ENCODE data around the gene FCF1. TPM values are rescaled to one million over a fixed set of nuclear protein-coding genes. Genes with fewer than 3 reads are reported as not detected.

FCF1 gene
- total RNA-seq, 4 donors from 2014 or later, result 35.4 to 51.2 (median 39.3) TPM

GRCh38 chr14:74691456-74691855 is 21.5 kb upstream of the FCF1 start:
- Histone ChIP-seq H3K27ac (no peak overlapping the region), H3K36me3 (peaks cover 14 to 19% of the 10 kb centered on the region in 2 donors), H3K4me3 (replicated peaks in 1 of 3) (no peak overlapping the region), H3K9me3 (no peaks in the 10 kb centered on the region), H3K4me1 (peaks cover 10% of the 10 kb centered on the region in 2 donors), H3K27me3 (no peaks in the 10 kb centered on the region)
- intact Hi-C loops (cut with DNase I), result no loop called here
- TF ChIP-seq CTCF (IDR thresholded peaks at IDR 0.05) (no peak), POLR2A (IDR thresholded peaks at IDR 0.05) (no peak)
- no peak for DNase-seq
- WGBS, 2 donors, result 87 to 91% methylated on average over 2 of the region's 2 CpGs

- WGBS, 2 donors, result 95 to 98% methylated on average over 3 of the region's 3 CpGs
- no peaks in the 10 kb centered on the region for H3K27me3 ChIP-seq
- TF ChIP-seq POLR2A (IDR thresholded peaks at IDR 0.05), result no peak
- no peak for TF ChIP-seq CTCF (IDR thresholded peaks at IDR 0.05)
- intact Hi-C loops (cut with DNase I), result no loop called here
- H3K4me3 ChIP-seq (replicated peaks in 1 of 3), result no peak overlapping the region
- no peak for DNase-seq
- H3K27ac ChIP-seq, result no peak overlapping the region
- H3K9me3 ChIP-seq, result no peaks in the 10 kb centered on the region
- peaks cover 10 to 19% of the 10 kb centered on the region in 2 donors for H3K36me3 ChIP-seq
- peaks cover 10% of the 10 kb centered on the region in 2 donors for H3K4me1 ChIP-seq
Observed at GRCh38 chr14:74693191-74693590, 19.8 kb upstream of the FCF1 start.

- Histone ChIP-seq H3K36me3 (peaks cover 8 to 11% of the 10 kb centered on the region in 2 donors), H3K4me1 (peaks cover 12 to 18% of the 10 kb centered on the region in 2 donors), H3K27me3 (no peaks in the 10 kb centered on the region), H3K9me3 (no peaks in the 10 kb centered on the region), H3K4me3 (replicated peaks in 1 of 3) (no peak overlapping the region), H3K27ac (no peak overlapping the region)
- peak; percentile 44 to 50 for DNase-seq
- TF ChIP-seq POLR2A (IDR thresholded peaks at IDR 0.05) (no peak), CTCF (IDR thresholded peaks at IDR 0.05) (no peak)
- 65% methylated on average over 4 of the region's 4 CpGs for WGBS, 2 donors
- intact Hi-C loops (cut with DNase I), result no loop called here
Observed at GRCh38 chr14:74695406-74695805, 17.5 kb upstream of the FCF1 start.

- no peak for TF ChIP-seq CTCF (IDR thresholded peaks at IDR 0.05)
- no peak for TF ChIP-seq POLR2A (IDR thresholded peaks at IDR 0.05)
- peaks cover 17 to 28% of the 10 kb centered on the region in 2 donors for H3K4me1 ChIP-seq
- WGBS, 2 donors, result 81 to 89% methylated on average over 1 of the region's 1 CpG
- intact Hi-C loops (cut with DNase I), result no loop called here
- no peak overlapping the region for H3K27ac ChIP-seq
- no peak for DNase-seq
- no peaks in the 10 kb centered on the region for H3K27me3 ChIP-seq
- H3K9me3 ChIP-seq, result no peaks in the 10 kb centered on the region
- H3K4me3 ChIP-seq (replicated peaks in 1 of 3), result no peak overlapping the region
- peaks cover 0 to under 1% of the 10 kb centered on the region in 2 donors for H3K36me3 ChIP-seq
Observed at GRCh38 chr14:74697011-74697410, 15.9 kb upstream of the FCF1 start.

GRCh38 chr14:74697543-74697942 is 15.4 kb upstream of the FCF1 start:
- no peak for TF ChIP-seq CTCF (IDR thresholded peaks at IDR 0.05)
- TF ChIP-seq POLR2A (IDR thresholded peaks at IDR 0.05), result no peak
- intact Hi-C loops (cut with DNase I), result no loop called here

More at GRCh38 chr14:74697543-74697942, 15.4 kb upstream of the FCF1 start:
- 83 to 84% methylated on average over 2 of the region's 2 CpGs for WGBS, 2 donors
- Histone ChIP-seq H3K4me3 (replicated peaks in 1 of 3) (no peak overlapping the region), H3K27me3 (no peaks in the 10 kb centered on the region), H3K27ac (no peak overlapping the region), H3K36me3 (no peaks in the 10 kb centered on the region), H3K4me1 (peaks cover 17 to 28% of the 10 kb centered on the region in 2 donors), H3K9me3 (no peaks in the 10 kb centered on the region)
- no peak for DNase-seq
